ENCODE data around the gene CNTNAP2. TPM values are rescaled to one million over a fixed set of nuclear protein-coding genes. Genes with fewer than 3 reads are reported as not detected.
"Not testable (repeated sequence)": the region's sequence is repeated elsewhere in the genome, so short reads cannot be mapped to it uniquely, and the experiment has no call there.

CNTNAP2 gene
- total and polyA plus RNA-seq, 2 of the 8 experiments (the other 6 are each of a cell fraction or from before 2014, with no cell fraction given): 27.9 to 71.0 TPM

DNA sequence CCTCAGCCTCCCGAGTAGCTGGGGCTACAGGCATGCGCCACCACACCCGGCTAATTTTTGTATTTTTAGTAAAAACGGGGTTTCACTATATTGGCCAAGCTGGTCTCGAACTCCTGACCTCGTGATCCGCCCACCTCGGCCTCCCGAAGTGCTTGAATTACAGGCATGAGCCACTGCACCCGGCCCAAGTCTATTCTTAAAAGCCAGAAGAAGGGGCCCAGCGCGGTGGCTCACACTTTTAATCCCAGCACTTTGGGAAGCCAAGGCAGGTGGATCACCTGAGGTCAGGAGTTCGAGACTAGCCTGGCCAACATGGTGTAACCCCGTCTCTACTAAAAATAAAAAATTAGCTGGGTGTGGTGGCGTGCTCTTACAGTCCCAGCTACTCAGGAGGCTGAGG, 2348.8 kb downstream of the CNTNAP2 start:
- H2BK120ac ChIP-seq (replicated peaks; ENCODE audit: low read depth, low read length); H4K91ac ChIP-seq (replicated peaks; ENCODE audit: insufficient read length, low read length); H3K56ac ChIP-seq (replicated peaks; ENCODE audit: insufficient read length, low read depth, low read length); H3K23ac ChIP-seq (ENCODE audit: insufficient read length); H2AK5ac ChIP-seq (ENCODE audit: low read depth, low read length); H3K4me2 ChIP-seq (ENCODE audit: insufficient read depth in 1 of 2, low read depth in 2 of 2, low read length in 2 of 2); H3K4ac ChIP-seq (replicated peaks; ENCODE audit: insufficient read length, low read depth, low read length); H3K4me3 ChIP-seq (ENCODE audit: extremely low read depth in 1 of 4, insufficient read depth in 2 of 4, low read depth in 3 of 4, low read length in 4 of 4); H4K5ac ChIP-seq (ENCODE audit: insufficient read length, low read depth, low read length); H3K18ac ChIP-seq (ENCODE audit: extremely low read depth, low read length); H3K27me3 ChIP-seq (replicated peaks in 1 of 4; ENCODE audit: control insufficient read depth in 3 of 4, extremely low read depth in 1 of 4, insufficient read depth in 3 of 4, low read length in 3 of 4); H3K79me1 ChIP-seq (ENCODE audit: low read depth, low read length); H2BK15ac ChIP-seq (ENCODE audit: low read length); H3K79me2 ChIP-seq (ENCODE audit: control insufficient read depth in 1 of 2, insufficient read depth in 2 of 2, low read length in 2 of 2); H3K36me3 ChIP-seq (ENCODE audit: control insufficient read depth in 2 of 4, insufficient read depth in 4 of 4, low read length in 3 of 4); H4K8ac ChIP-seq (ENCODE audit: extremely low read depth, insufficient read depth, low read length); H3K23me2 ChIP-seq (ENCODE audit: low read depth, low read length); H3K27ac ChIP-seq (ENCODE audit: low read depth, low read length); H3K9ac ChIP-seq (replicated peaks in 1 of 4; ENCODE audit: extremely low read depth in 1 of 4, low read depth in 3 of 4, low read length in 3 of 4); H3K4me1 ChIP-seq (replicated peaks in 1 of 4; ENCODE audit: control insufficient read depth in 3 of 4, insufficient read depth in 4 of 4, low read length in 3 of 4); H2BK20ac ChIP-seq (ENCODE audit: low read length); H2BK12ac ChIP-seq (ENCODE audit: low read depth, low read length); FAIRE-seq; DNase-seq (ENCODE audit: low read depth in 1 of 2, low spot score in 2 of 2); H2AFZ ChIP-seq (ENCODE audit: low read length); H2BK5ac ChIP-seq (ENCODE audit: low read depth, low read length); H3K14ac ChIP-seq (ENCODE audit: insufficient read length); H4K20me1 ChIP-seq (replicated peaks in 1 of 2; ENCODE audit: control insufficient read depth in 1 of 2, insufficient read depth in 2 of 2, low read length in 2 of 2); POLR2A ChIA-PET (ENCODE audit: partially characterized antibody): not testable (repeated sequence)
- CTCF ChIA-PET (ENCODE audit: partially characterized antibody): interaction anchor here (0.7 to 1.0 kb wide), 2 partner anchors 14 kb away, joined by 3 to 4 read pairs; no protein-coding TSS in a partner anchor
- H3K9me3 ChIP-seq (ENCODE audit: insufficient read depth in 2 of 2, low read depth in 1 of 2, low read length in 1 of 2): peaks cover 0 to 10% of the 10 kb centered on the region in 2 experiments; a peak in 1 of 4 replicates
- WGBS, 2 experiments (ENCODE audit: extremely low coverage in 1 of 2, insufficient coverage in 1 of 2, insufficient read length in 1 of 2, insufficient replicate concordance in 2 of 2, low coverage in 1 of 2, low lambda C conversion rate in 2 of 2, missing lambda C conversion rate in 1 of 2): 96% methylated on average over 15 of the region's 15 CpGs; no CpG with 5 or more reads in 1 of the 2 experiments
